Neural cell (in vitro differentiated cells): ENCODE results near the gene KSR2.

Experiments used
- EP300 ChIP-seq: fragments of 450-650 bp; conservative IDR thresholded peaks from 2 replicates; pipeline ENCODE4 v1.6.1; 2014; ENCODE audit warnings: antibody characterized with exemption, mild to moderate bottlenecking, moderate library complexity; ENCODE audit not compliant: poor library complexity, severe bottlenecking
- EZH2 ChIP-seq: fragments of 200-600, 300-800 bp; shearing (Covaris generic), sonication (generic); IDR thresholded peaks from 2 replicates; pipeline ENCODE4 v1.6.1; 2014; ENCODE audit warnings: antibody characterized with exemption, low read length, borderline replicate concordance, mild to moderate bottlenecking; ENCODE audit not compliant: insufficient read depth, poor library complexity, severe bottlenecking
- MXI1 ChIP-seq: fragments of 450-650 bp; conservative IDR thresholded peaks from 2 replicates; pipeline ENCODE4 v1.6.1; 2014; ENCODE audit warnings: antibody characterized with exemption, mild to moderate bottlenecking; ENCODE audit not compliant: poor library complexity, severe bottlenecking
- POLR2AphosphoS5 ChIP-seq: IDR thresholded peaks from 2 replicates; pipeline ENCODE4 v1.6.1; 2012
- SMC3 ChIP-seq: fragments of 450-650 bp; conservative IDR thresholded peaks from 2 replicates; pipeline ENCODE4 v1.6.1; 2014; ENCODE audit warnings: antibody characterized with exemption, mild to moderate bottlenecking, moderate library complexity; ENCODE audit not compliant: poor library complexity
- TAF1 ChIP-seq: IDR thresholded peaks from 2 replicates; pipeline ENCODE4 v1.6.1; 2012; ENCODE audit warnings: low read depth
- TF ChIP-seq, protein P1 (sequence below): IDR thresholded peaks from 2 replicates; pipeline ENCODE4 v1.6.1; 2012; ENCODE audit warnings: borderline replicate concordance
- TF ChIP-seq, protein P2 (sequence below): fragments of 450-650 bp; IDR thresholded peaks from 2 replicates; pipeline ENCODE4 v1.5.1; 2014; ENCODE audit warnings: antibody characterized with exemption, mild to moderate bottlenecking, moderate library complexity; ENCODE audit not compliant: poor library complexity, severe bottlenecking

DNA sequence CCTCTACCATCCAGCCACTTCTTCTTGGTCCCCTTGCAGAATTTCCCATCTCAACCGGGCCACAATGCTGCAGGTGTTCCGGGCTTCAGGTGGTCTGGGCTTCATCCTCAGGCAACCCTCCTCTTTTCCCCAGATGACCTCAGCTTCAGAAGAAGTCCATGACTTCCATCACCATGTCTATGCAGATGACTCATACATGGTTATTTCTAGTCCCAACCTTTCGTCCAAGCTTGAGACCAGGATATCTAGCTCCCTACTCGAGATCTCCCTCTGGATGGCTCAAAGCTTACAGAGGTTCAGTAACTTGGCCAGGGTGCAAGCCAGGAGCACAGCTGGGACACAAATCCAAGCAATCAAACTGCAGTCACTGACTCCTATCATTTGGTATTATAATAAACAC lies 452.8 kb downstream of the KSR2 start:
- TF ChIP-seq, protein P1, sequence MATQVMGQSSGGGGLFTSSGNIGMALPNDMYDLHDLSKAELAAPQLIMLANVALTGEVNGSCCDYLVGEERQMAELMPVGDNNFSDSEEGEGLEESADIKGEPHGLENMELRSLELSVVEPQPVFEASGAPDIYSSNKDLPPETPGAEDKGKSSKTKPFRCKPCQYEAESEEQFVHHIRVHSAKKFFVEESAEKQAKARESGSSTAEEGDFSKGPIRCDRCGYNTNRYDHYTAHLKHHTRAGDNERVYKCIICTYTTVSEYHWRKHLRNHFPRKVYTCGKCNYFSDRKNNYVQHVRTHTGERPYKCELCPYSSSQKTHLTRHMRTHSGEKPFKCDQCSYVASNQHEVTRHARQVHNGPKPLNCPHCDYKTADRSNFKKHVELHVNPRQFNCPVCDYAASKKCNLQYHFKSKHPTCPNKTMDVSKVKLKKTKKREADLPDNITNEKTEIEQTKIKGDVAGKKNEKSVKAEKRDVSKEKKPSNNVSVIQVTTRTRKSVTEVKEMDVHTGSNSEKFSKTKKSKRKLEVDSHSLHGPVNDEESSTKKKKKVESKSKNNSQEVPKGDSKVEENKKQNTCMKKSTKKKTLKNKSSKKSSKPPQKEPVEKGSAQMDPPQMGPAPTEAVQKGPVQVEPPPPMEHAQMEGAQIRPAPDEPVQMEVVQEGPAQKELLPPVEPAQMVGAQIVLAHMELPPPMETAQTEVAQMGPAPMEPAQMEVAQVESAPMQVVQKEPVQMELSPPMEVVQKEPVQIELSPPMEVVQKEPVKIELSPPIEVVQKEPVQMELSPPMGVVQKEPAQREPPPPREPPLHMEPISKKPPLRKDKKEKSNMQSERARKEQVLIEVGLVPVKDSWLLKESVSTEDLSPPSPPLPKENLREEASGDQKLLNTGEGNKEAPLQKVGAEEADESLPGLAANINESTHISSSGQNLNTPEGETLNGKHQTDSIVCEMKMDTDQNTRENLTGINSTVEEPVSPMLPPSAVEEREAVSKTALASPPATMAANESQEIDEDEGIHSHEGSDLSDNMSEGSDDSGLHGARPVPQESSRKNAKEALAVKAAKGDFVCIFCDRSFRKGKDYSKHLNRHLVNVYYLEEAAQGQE: no peak
- TF ChIP-seq POLR2AphosphoS5: no peak
- no peak for TF ChIP-seq EZH2
- TF ChIP-seq, protein P2, sequence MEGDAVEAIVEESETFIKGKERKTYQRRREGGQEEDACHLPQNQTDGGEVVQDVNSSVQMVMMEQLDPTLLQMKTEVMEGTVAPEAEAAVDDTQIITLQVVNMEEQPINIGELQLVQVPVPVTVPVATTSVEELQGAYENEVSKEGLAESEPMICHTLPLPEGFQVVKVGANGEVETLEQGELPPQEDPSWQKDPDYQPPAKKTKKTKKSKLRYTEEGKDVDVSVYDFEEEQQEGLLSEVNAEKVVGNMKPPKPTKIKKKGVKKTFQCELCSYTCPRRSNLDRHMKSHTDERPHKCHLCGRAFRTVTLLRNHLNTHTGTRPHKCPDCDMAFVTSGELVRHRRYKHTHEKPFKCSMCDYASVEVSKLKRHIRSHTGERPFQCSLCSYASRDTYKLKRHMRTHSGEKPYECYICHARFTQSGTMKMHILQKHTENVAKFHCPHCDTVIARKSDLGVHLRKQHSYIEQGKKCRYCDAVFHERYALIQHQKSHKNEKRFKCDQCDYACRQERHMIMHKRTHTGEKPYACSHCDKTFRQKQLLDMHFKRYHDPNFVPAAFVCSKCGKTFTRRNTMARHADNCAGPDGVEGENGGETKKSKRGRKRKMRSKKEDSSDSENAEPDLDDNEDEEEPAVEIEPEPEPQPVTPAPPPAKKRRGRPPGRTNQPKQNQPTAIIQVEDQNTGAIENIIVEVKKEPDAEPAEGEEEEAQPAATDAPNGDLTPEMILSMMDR: no peak
- no peak for TF ChIP-seq EP300
- TF ChIP-seq SMC3: no peak
- no peak for TF ChIP-seq MXI1
- no peak for TF ChIP-seq TAF1
